SU-DHL-6 (cell line): Measurements from ENCODE around the gene ACD.

ENCODE experiments used
- H2AFZ ChIP-seq: fragments of 200-600 bp; sonication (generic); 2 replicates; pipeline ENCODE4 v1.6.1; 2014; ENCODE audit warnings: low read depth, mild to moderate bottlenecking, moderate library complexity, mixed read lengths, antibody characterized with exemption, low read length; ENCODE audit not compliant: severe bottlenecking
- H3F3A ChIP-seq: fragments of 200-600 bp; shearing (Covaris generic); 2 replicates; pipeline ENCODE4 v1.6.0; 2016; ENCODE audit warnings: antibody characterized with exemption, mild to moderate bottlenecking; ENCODE audit not compliant: insufficient read depth
- H3K27ac ChIP-seq: fragments of 200-600 bp; sonication (generic); 2 replicates; pipeline ENCODE4 v1.5.1; 2016; ENCODE audit warnings: low read depth, mild to moderate bottlenecking, low read length, moderate library complexity, mixed read lengths
- H3K27me3 ChIP-seq: fragments of 200-600 bp; sonication (generic), shearing (Covaris generic); 2 replicates; pipeline ENCODE4 v1.6.0; 2014; ENCODE audit warnings: mild to moderate bottlenecking, low read length
- H3K36me3 ChIP-seq: fragments of 200-600 bp; sonication (generic); 2 replicates; pipeline ENCODE4 v1.6.1; 2014; ENCODE audit warnings: mild to moderate bottlenecking, low read length, mixed read lengths
- H3K4me2 ChIP-seq: fragments of 300-600, 200-600 bp; shearing (Covaris generic), sonication (generic); 2 replicates; pipeline ENCODE4 v1.6.0; 2014; ENCODE audit warnings: low read length, low read depth, mild to moderate bottlenecking; ENCODE audit not compliant: poor library complexity, severe bottlenecking
- H3K4me3 ChIP-seq: fragments of 200-600 bp; sonication (generic); 2 replicates; pipeline ENCODE4 v1.5.1; 2014; ENCODE audit warnings: antibody characterized with exemption, low read length, mild to moderate bottlenecking, mixed read lengths; ENCODE audit not compliant: insufficient read depth, poor library complexity, severe bottlenecking
- H3K79me2 ChIP-seq: fragments of 200-600 bp; sonication (generic); 2 replicates; pipeline ENCODE4 v1.6.1; 2014; ENCODE audit warnings: mild to moderate bottlenecking, low read length, moderate library complexity; ENCODE audit not compliant: insufficient read depth
- H3K9ac ChIP-seq: fragments of 200-600 bp; sonication (generic); 2 replicates; pipeline ENCODE4 v1.7.0; 2014; ENCODE audit warnings: mild to moderate bottlenecking, low read length
- H3K9me2 ChIP-seq: fragments of 200-600 bp; sonication (generic); replicated peaks from 2 replicates; pipeline ENCODE4 v1.6.1; 2014; ENCODE audit warnings: low read length; ENCODE audit not compliant: insufficient read depth
- H3K9me3 ChIP-seq: fragments of 200-600 bp; sonication (generic); 2 replicates; pipeline ENCODE4 v1.6.1; 2014; ENCODE audit warnings: low read length, mixed read lengths; ENCODE audit not compliant: insufficient read depth
- H4K20me1 ChIP-seq: fragments of 200-600 bp; sonication (generic); 2 replicates; pipeline ENCODE4 v1.6.1; 2014; ENCODE audit warnings: low read depth, mild to moderate bottlenecking, antibody characterized with exemption, low read length, moderate library complexity, mixed read lengths
- EZH2phosphoT487 ChIP-seq: fragments of 200-600 bp; sonication (generic), shearing (Covaris generic); conservative IDR thresholded peaks from 2 replicates; pipeline ENCODE4 v1.6.1; 2018; ENCODE audit warnings: mild to moderate bottlenecking, antibody characterized with exemption, low read length, moderate library complexity, mixed read lengths
- TF ChIP-seq, protein P1 (sequence below): fragments of 200-600 bp; sonication (generic); IDR thresholded peaks from one replicate; pipeline ENCODE4 v1.5.1; 2017; ENCODE audit warnings: antibody characterized with exemption, mild to moderate bottlenecking, low read length, moderate library complexity; ENCODE audit not compliant: insufficient read depth, poor library complexity, severe bottlenecking

Gene ACD

DNA sequence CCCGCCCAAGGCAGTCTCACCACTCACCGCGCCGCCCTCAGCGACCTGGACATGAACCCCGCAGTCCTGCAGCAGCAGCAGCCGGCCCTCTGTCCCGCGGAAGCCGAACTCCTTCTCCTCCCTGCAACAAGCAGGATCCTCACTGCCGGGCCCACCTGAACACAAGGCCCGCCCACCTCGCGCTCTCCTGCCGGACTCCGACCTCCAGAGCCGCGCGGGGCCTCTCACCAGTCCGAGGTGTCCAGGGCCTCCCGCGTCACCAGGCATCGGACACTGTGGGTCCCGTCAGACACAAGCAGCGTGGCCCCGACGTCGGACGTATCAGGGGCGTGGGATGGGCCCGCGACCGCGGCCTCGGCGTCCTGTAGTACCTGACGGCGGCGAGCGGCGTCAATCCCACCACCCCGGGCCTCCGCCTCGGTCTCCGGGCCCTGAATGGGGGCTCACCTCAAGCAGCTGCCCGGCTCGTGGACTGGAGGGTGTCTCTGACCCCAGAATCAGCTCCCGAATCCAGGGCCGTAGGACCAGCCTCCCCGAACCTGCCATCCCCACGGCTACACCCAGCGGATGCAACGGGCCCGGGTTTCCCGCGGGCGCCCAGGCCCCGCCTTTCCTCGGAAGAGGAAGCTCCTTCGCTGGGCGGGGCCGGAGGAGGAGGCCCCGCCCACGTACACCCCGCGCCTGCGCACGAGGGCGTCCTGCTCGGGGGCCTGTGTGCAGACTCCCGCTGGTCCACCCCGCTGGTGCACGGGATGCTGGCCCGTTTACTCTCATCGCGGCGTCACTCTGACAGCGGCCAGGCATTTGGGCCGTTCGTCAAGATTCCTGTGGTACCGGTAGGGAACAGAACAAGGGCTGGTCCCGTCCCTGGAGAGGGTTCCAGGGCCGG lies at the start of gene ACD:
Gene ACD, minus strand, starts transcription at position 586 of the 889 bp plus-strand sequence. Its CDS starts 40 bp downstream, at position 546.
- Histone ChIP-seq H4K20me1 (no peaks in the 10 kb centered on the region), H3K27ac (peak within 1 kb of the TSS; percentile 71), H3K9me3 (no peaks in the 10 kb centered on the region), H3K9me2 (no peaks in the 10 kb centered on the region), H3K79me2 (no peaks in the 10 kb centered on the region), H3K27me3 (no peaks in the 10 kb centered on the region), H3K4me3 (peak within 1 kb of the TSS; percentile 73), H3K4me2 (peak within 1 kb of the TSS; percentile 75), H3K36me3 (no peaks in the 10 kb centered on the region), H3F3A (peaks cover 7% of the 10 kb centered on the region; the same call in 1 of the 2 replicates), H2AFZ (peak within 1 kb of the TSS; percentile 76), H3K9ac (peak within 1 kb of the TSS; percentile 71)
- no peak for TF ChIP-seq EZH2phosphoT487
- TF ChIP-seq, protein P1, sequence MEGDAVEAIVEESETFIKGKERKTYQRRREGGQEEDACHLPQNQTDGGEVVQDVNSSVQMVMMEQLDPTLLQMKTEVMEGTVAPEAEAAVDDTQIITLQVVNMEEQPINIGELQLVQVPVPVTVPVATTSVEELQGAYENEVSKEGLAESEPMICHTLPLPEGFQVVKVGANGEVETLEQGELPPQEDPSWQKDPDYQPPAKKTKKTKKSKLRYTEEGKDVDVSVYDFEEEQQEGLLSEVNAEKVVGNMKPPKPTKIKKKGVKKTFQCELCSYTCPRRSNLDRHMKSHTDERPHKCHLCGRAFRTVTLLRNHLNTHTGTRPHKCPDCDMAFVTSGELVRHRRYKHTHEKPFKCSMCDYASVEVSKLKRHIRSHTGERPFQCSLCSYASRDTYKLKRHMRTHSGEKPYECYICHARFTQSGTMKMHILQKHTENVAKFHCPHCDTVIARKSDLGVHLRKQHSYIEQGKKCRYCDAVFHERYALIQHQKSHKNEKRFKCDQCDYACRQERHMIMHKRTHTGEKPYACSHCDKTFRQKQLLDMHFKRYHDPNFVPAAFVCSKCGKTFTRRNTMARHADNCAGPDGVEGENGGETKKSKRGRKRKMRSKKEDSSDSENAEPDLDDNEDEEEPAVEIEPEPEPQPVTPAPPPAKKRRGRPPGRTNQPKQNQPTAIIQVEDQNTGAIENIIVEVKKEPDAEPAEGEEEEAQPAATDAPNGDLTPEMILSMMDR: no peak

DNA sequence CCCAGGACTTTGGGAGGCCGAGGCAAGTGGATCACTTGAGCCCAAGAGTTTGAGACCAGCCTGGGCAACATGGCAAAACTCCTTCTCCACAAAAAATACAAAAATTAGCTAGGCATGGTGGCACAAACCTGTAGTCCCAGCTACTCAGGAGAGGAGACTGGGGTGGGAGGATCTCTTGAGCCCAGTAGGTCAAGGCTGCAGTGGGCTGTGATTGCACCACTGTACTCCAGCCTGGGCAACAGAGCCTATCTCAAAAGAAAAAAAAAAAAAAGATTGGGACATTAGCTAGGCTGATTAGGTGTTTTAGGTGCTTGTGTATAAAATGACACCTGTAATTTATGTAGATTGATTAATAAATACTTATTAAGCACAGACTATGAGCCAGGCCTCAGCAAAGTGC lies 49.0 kb upstream of the ACD start:
- Histone ChIP-seq H3K9me3 (no peaks in the 10 kb centered on the region), H3K79me2 (peaks cover 84% of the 10 kb centered on the region), H2AFZ (no peak overlapping the region), H3K9me2 (no peaks in the 10 kb centered on the region), H3K27me3 (no peaks in the 10 kb centered on the region), H3K27ac (no peak overlapping the region), H3K9ac (no peak overlapping the region), H3F3A (no peaks in the 10 kb centered on the region), H3K4me2 (no peak overlapping the region), H3K4me3 (no peak overlapping the region), H4K20me1 (no peaks in the 10 kb centered on the region; the same call in 1 of the 2 replicates), H3K36me3 (no peaks in the 10 kb centered on the region)
- TF ChIP-seq EZH2phosphoT487: no peak
- TF ChIP-seq, protein P1: no peak

DNA sequence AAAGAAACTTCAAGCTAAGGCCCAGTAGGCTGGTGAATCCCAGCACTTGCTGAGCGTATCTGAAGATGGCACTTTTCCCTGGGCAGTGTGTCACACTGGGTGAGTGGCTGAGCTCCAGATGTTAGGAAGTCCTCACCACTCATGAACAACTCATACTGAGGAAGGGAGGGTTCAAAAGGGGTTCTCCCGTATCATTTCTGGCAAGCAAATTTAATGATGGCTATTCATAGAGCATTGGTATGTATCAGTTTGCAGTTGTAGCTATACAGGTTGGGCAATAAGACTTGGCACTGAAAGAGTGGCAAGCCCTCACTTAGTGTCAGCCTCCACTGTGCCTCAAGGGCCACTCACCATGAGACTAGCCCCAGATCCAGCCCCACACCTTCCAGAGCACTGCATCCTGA lies 48.3 kb upstream of the ACD start:
- Histone ChIP-seq H3K27ac (no peak overlapping the region), H3F3A (no peaks in the 10 kb centered on the region), H3K9me2 (no peaks in the 10 kb centered on the region), H3K4me3 (no peak overlapping the region), H4K20me1 (no peaks in the 10 kb centered on the region), H3K9me3 (no peaks in the 10 kb centered on the region), H3K9ac (no peak overlapping the region), H3K27me3 (no peaks in the 10 kb centered on the region), H2AFZ (no peak overlapping the region), H3K79me2 (peaks cover 82% of the 10 kb centered on the region), H3K4me2 (no peak overlapping the region), H3K36me3 (no peaks in the 10 kb centered on the region)
- TF ChIP-seq, protein P1: no peak
- TF ChIP-seq EZH2phosphoT487: no peak
